IgD-negative memory B cell (primary cell): ENCODE data around the gene KIF21B. TPM values are rescaled to one million over a fixed set of nuclear protein-coding genes. Genes with fewer than 3 reads are reported as not detected.

Experiments used
- H3K27ac Mint-ChIP-seq, 3 donors: one replicate each; pipeline ENCODE4 v1.8.0; 2020 to 2022; ENCODE audit warnings: mild to moderate bottlenecking in 3 of 3, mixed read lengths in 3 of 3, moderate library complexity in 1 of 3
- H3K27me3 Mint-ChIP-seq: one replicate; pipeline ENCODE4 v1.8.0; 2021; ENCODE audit warnings: mixed read lengths
- H3K36me3 Mint-ChIP-seq: one replicate; pipeline ENCODE4 v1.8.0; 2020; ENCODE audit warnings: mild to moderate bottlenecking, mixed read lengths
- H3K4me1 Mint-ChIP-seq, 3 donors: one replicate each; pipeline ENCODE4 v1.8.0; 2020 to 2022; ENCODE audit warnings: mixed read lengths in 3 of 3, mild to moderate bottlenecking in 1 of 3
- H3K4me3 Mint-ChIP-seq, 4 donors: one replicate each; pipeline ENCODE4 v1.8.0; 2020 to 2022; ENCODE audit warnings: mild to moderate bottlenecking in 4 of 4, mixed read lengths in 4 of 4, moderate library complexity in 3 of 4
- H3K9me3 Mint-ChIP-seq, 3 donors: one replicate each; pipeline ENCODE4 v1.8.0; 2020 to 2021; ENCODE audit warnings: mixed read lengths in 3 of 3, mild to moderate bottlenecking in 1 of 3
- polyA plus RNA-seq: library from polyadenylated mRNA; unstranded; fragments of 300-500 nt; fragmentation: Illumina TruSeq; gene quantifications from one replicate; pipeline ENCODE4 v1.2.3, GENCODE V29; 2021

KIF21B gene
- polyA plus RNA-seq, 1 donor from 2014 or later: 5.6 TPM

- H3K27me3 Mint-ChIP-seq: no peaks in the 10 kb centered on the region
- peak overlapping the region in 2 of 4 donors; percentile 63 to 67 for H3K4me3 Mint-ChIP-seq
- no peaks in the 10 kb centered on the region for H3K36me3 Mint-ChIP-seq
- H3K27ac Mint-ChIP-seq: no peak overlapping the region
- H3K4me1 Mint-ChIP-seq: peaks cover 31 to 36% (median 32%) of the 10 kb centered on the region in 3 donors
- peaks cover 0 to 2% (median 0%) of the 10 kb centered on the region in 3 donors for H3K9me3 Mint-ChIP-seq
Observed at GRCh38 chr1:201054091-201054543, 30.6 kb upstream of the KIF21B start.

GRCh38 chr1:201053155-201053860 lies 29.8 kb upstream of the KIF21B start:
- H3K27ac Mint-ChIP-seq: no peak overlapping the region
- H3K4me1 Mint-ChIP-seq: peaks cover 31 to 36% (median 32%) of the 10 kb centered on the region in 3 donors
- H3K36me3 Mint-ChIP-seq: no peaks in the 10 kb centered on the region
- peaks cover 2% of the 10 kb centered on the region for H3K27me3 Mint-ChIP-seq
- peaks cover 0 to 2% (median 0%) of the 10 kb centered on the region in 3 donors for H3K9me3 Mint-ChIP-seq
- H3K4me3 Mint-ChIP-seq: peak overlapping the region in 1 of 4 donors; percentile 49

- peaks cover 0 to 2% (median 0%) of the 10 kb centered on the region in 3 donors for H3K9me3 Mint-ChIP-seq
- H3K27ac Mint-ChIP-seq: peak overlapping the region in 1 of 3 donors; percentile 79
- no peaks in the 10 kb centered on the region for H3K36me3 Mint-ChIP-seq
- no peak overlapping the region for H3K4me3 Mint-ChIP-seq
- H3K27me3 Mint-ChIP-seq: peaks cover 3% of the 10 kb centered on the region
- H3K4me1 Mint-ChIP-seq: peaks cover 20 to 31% (median 21%) of the 10 kb centered on the region in 3 donors
Observed at GRCh38 chr1:201051399-201051798, 27.9 kb upstream of the KIF21B start.

- peak overlapping the region in 2 of 3 donors; percentile 21 to 79 for H3K27ac Mint-ChIP-seq
- peaks cover 14 to 31% (median 19%) of the 10 kb centered on the region in 3 donors for H3K4me1 Mint-ChIP-seq
- H3K4me3 Mint-ChIP-seq: peak overlapping the region in 2 of 4 donors; percentile 34 to 49
- H3K36me3 Mint-ChIP-seq: no peaks in the 10 kb centered on the region
- peaks cover 3% of the 10 kb centered on the region for H3K27me3 Mint-ChIP-seq
- peaks cover 0 to 2% (median 0%) of the 10 kb centered on the region in 3 donors for H3K9me3 Mint-ChIP-seq
Observed at GRCh38 chr1:201050515-201051277, 27.2 kb upstream of the KIF21B start.

- no peaks in the 10 kb centered on the region for H3K9me3 Mint-ChIP-seq
- H3K27me3 Mint-ChIP-seq: peaks cover 3% of the 10 kb centered on the region
- peaks cover 8 to 21% (median 15%) of the 10 kb centered on the region in 3 donors for H3K4me1 Mint-ChIP-seq
- no peaks in the 10 kb centered on the region for H3K36me3 Mint-ChIP-seq
- no peak overlapping the region for H3K4me3 Mint-ChIP-seq
- H3K27ac Mint-ChIP-seq: no peak overlapping the region
Observed at GRCh38 chr1:201049248-201049831, 25.8 kb upstream of the KIF21B start.

GRCh38 chr1:201048521-201048920 lies 25.0 kb upstream of the KIF21B start:
- Mint-ChIP-seq H3K4me1 (peaks cover 5 to 18% (median 12%) of the 10 kb centered on the region in 3 donors), H3K36me3 (no peaks in the 10 kb centered on the region), H3K27me3 (peaks cover 6% of the 10 kb centered on the region), H3K4me3 (no peak overlapping the region), H3K27ac (no peak overlapping the region), H3K9me3 (no peaks in the 10 kb centered on the region)

GRCh38 chr1:201044119-201044518 lies 20.6 kb upstream of the KIF21B start:
- Mint-ChIP-seq H3K36me3 (no peaks in the 10 kb centered on the region), H3K9me3 (no peaks in the 10 kb centered on the region), H3K4me1 (peaks cover 0 to 6% (median 3%) of the 10 kb centered on the region in 3 donors), H3K27me3 (peaks cover 8% of the 10 kb centered on the region), H3K4me3 (no peak overlapping the region), H3K27ac (no peak overlapping the region)

- H3K36me3 Mint-ChIP-seq: no peaks in the 10 kb centered on the region
- H3K4me3 Mint-ChIP-seq: no peak overlapping the region
- peaks cover 0 to 6% (median 3%) of the 10 kb centered on the region in 3 donors for H3K4me1 Mint-ChIP-seq
- H3K9me3 Mint-ChIP-seq: no peaks in the 10 kb centered on the region
- no peak overlapping the region for H3K27ac Mint-ChIP-seq
- peaks cover 6% of the 10 kb centered on the region for H3K27me3 Mint-ChIP-seq
Observed at GRCh38 chr1:201042779-201043461, 19.4 kb upstream of the KIF21B start.

- H3K27ac Mint-ChIP-seq: no peak overlapping the region
- H3K9me3 Mint-ChIP-seq: no peaks in the 10 kb centered on the region
- peaks cover 5% of the 10 kb centered on the region for H3K27me3 Mint-ChIP-seq
- H3K4me3 Mint-ChIP-seq: no peak overlapping the region
- H3K36me3 Mint-ChIP-seq: no peaks in the 10 kb centered on the region
- H3K4me1 Mint-ChIP-seq: peaks cover 0 to 6% (median 3%) of the 10 kb centered on the region in 3 donors
Observed at GRCh38 chr1:201041011-201041410, 17.5 kb upstream of the KIF21B start.

- Mint-ChIP-seq H3K27me3 (peaks cover 5% of the 10 kb centered on the region), H3K9me3 (no peaks in the 10 kb centered on the region), H3K4me1 (peaks cover 0 to 3% (median 3%) of the 10 kb centered on the region in 3 donors), H3K27ac (no peak overlapping the region), H3K36me3 (no peaks in the 10 kb centered on the region), H3K4me3 (no peak overlapping the region)
Observed at GRCh38 chr1:201039876-201040275, 16.4 kb upstream of the KIF21B start.

- Mint-ChIP-seq H3K27ac (no peak overlapping the region), H3K4me1 (peaks cover 0 to 3% (median 3%) of the 10 kb centered on the region in 3 donors), H3K4me3 (no peak overlapping the region), H3K36me3 (no peaks in the 10 kb centered on the region), H3K27me3 (peaks cover 5% of the 10 kb centered on the region), H3K9me3 (no peaks in the 10 kb centered on the region)
Observed at GRCh38 chr1:201039418-201039817, 15.9 kb upstream of the KIF21B start.

- Mint-ChIP-seq H3K9me3 (no peaks in the 10 kb centered on the region), H3K36me3 (no peaks in the 10 kb centered on the region)
Observed at GRCh38 chr1:201038186-201038876, 14.8 kb upstream of the KIF21B start.

GRCh38 chr1:201036188-201036842 lies 12.8 kb upstream of the KIF21B start:
- no peaks in the 10 kb centered on the region for H3K27me3 Mint-ChIP-seq
- H3K27ac Mint-ChIP-seq: no peak overlapping the region
- H3K36me3 Mint-ChIP-seq: no peaks in the 10 kb centered on the region
- H3K9me3 Mint-ChIP-seq: no peaks in the 10 kb centered on the region
- H3K4me1 Mint-ChIP-seq: no peaks in the 10 kb centered on the region
- no peak overlapping the region for H3K4me3 Mint-ChIP-seq

More at GRCh38 chr1:201038186-201038876, 14.8 kb upstream of the KIF21B start:
- H3K27me3 Mint-ChIP-seq: peaks cover 2% of the 10 kb centered on the region
- H3K27ac Mint-ChIP-seq: no peak overlapping the region
- no peak overlapping the region for H3K4me3 Mint-ChIP-seq
- H3K4me1 Mint-ChIP-seq: peaks cover 0 to 3% (median 3%) of the 10 kb centered on the region in 3 donors

- Mint-ChIP-seq H3K36me3 (no peaks in the 10 kb centered on the region), H3K4me3 (no peak overlapping the region), H3K27me3 (no peaks in the 10 kb centered on the region), H3K27ac (no peak overlapping the region), H3K9me3 (no peaks in the 10 kb centered on the region), H3K4me1 (no peaks in the 10 kb centered on the region)
Observed at GRCh38 chr1:201034671-201035070, 11.2 kb upstream of the KIF21B start.
